Endothelial cell (in vitro differentiated cells): ENCODE results near the gene ULK1. TPM values are rescaled to one million over a fixed set of nuclear protein-coding genes. Genes with fewer than 3 reads are reported as not detected.

Experiments
- DNase-seq: peaks from one replicate; pipeline ENCODE4 v3.0.0; 2021; ENCODE audit warnings: low spot score
- H3K27ac Mint-ChIP-seq: one replicate; pipeline ENCODE4 v1.8.0; 2021; ENCODE audit warnings: mixed read lengths, inconsistent platforms; ENCODE audit not compliant: unreplicated experiment
- H3K27me3 Mint-ChIP-seq: one replicate; pipeline ENCODE4 v1.8.0; 2021; ENCODE audit warnings: mild to moderate bottlenecking, moderate library complexity, mixed read lengths, inconsistent platforms; ENCODE audit not compliant: unreplicated experiment
- H3K36me3 Mint-ChIP-seq: one replicate; pipeline ENCODE4 v1.8.0; 2021; ENCODE audit warnings: mild to moderate bottlenecking, low read depth, mixed read lengths, inconsistent platforms; ENCODE audit not compliant: unreplicated experiment
- H3K4me1 Mint-ChIP-seq: one replicate; pipeline ENCODE4 v1.8.0; 2021; ENCODE audit warnings: mild to moderate bottlenecking, mixed read lengths, inconsistent platforms; ENCODE audit not compliant: unreplicated experiment
- H3K4me3 Mint-ChIP-seq: one replicate; pipeline ENCODE4 v1.8.0; 2021; ENCODE audit warnings: mild to moderate bottlenecking, mixed read lengths, inconsistent platforms; ENCODE audit not compliant: unreplicated experiment
- H3K9me3 Mint-ChIP-seq: one replicate; pipeline ENCODE4 v1.8.0; 2021; ENCODE audit warnings: mixed read lengths, inconsistent platforms; ENCODE audit not compliant: unreplicated experiment
- CTCF ChIP-seq: fragments of 200-600 bp; sonication (generic); IDR thresholded peaks from one replicate; pipeline ENCODE4 v1.5.0; 2021; ENCODE audit warnings: antibody characterized with exemption; ENCODE audit not compliant: unreplicated experiment
- total RNA-seq: library from RNA; stranded (reverse); fragmentation: NEBNext Ultra II Directional; extraction: Animal tissue kit (Norgen Biotek cat#: 25700); gene quantifications from one replicate; pipeline ENCODE4 v1.2.1, GENCODE V29; 2021; ENCODE audit not compliant: unreplicated experiment

The ULK1 gene
- total RNA-seq, 1 donor from 2014 or later = 53.7 TPM

- peaks cover 6% of the 10 kb centered on the region for H3K36me3 Mint-ChIP-seq
- no peak overlapping the region for H3K27ac Mint-ChIP-seq
- no peak for TF ChIP-seq CTCF
- no peaks in the 10 kb centered on the region for H3K4me1 Mint-ChIP-seq
- no peaks in the 10 kb centered on the region for H3K27me3 Mint-ChIP-seq
- no peak overlapping the region for H3K4me3 Mint-ChIP-seq
- no peaks in the 10 kb centered on the region for H3K9me3 Mint-ChIP-seq
- DNase-seq = no peak
Observed at GRCh38 chr12:131965073-131965472, 70.7 kb downstream of the ULK1 start.

- Mint-ChIP-seq H3K27ac (peak overlapping the region; percentile 24), H3K27me3 (peaks cover 2% of the 10 kb centered on the region), H3K4me3 (no peak overlapping the region), H3K4me1 (no peaks in the 10 kb centered on the region), H3K9me3 (no peaks in the 10 kb centered on the region), H3K36me3 (no peaks in the 10 kb centered on the region)
- TF ChIP-seq CTCF = no peak
- no peak for DNase-seq
Observed at GRCh38 chr12:131971226-131971625, 76.8 kb downstream of the ULK1 start.

Other genes with a start within 250 kb of the ULK1 start
- gene SFSWAP, start 183.5 kb upstream of the ULK1 start, total RNA-seq = 56.3 TPM
- gene MMP17, start 66.2 kb upstream of the ULK1 start, total RNA-seq = 6.3 TPM
- gene PUS1, start 34.7 kb downstream of the ULK1 start, total RNA-seq = 25.8 TPM
- 66.2 TPM for gene EP400, start 55.3 kb downstream of the ULK1 start, total RNA-seq
- 16.1 TPM for gene DDX51, start 249.7 kb downstream of the ULK1 start, total RNA-seq
- 18.2 TPM for gene NOC4L, start 249.8 kb downstream of the ULK1 start, total RNA-seq